GM12874 (cell line): Measurements from ENCODE around the gene SIN3A.

Experiments
- CTCF ChIP-seq: IDR thresholded peaks from 2 replicates; pipeline ENCODE4 v1.5.1; 2011; ENCODE audit warnings: low read depth, mild to moderate bottlenecking, control low read depth, low read length, moderate library complexity; ENCODE audit not compliant: insufficient read depth

Gene SIN3A

GRCh38 chr15:75364881-75365280, 86.6 kb downstream of the SIN3A start:
- TF ChIP-seq CTCF, result no peak

- no peak for TF ChIP-seq CTCF
Measured at GRCh38 chr15:75363786-75364185, 87.7 kb downstream of the SIN3A start.

GRCh38 chr15:75362642-75363249, 88.7 kb downstream of the SIN3A start:
- TF ChIP-seq CTCF, result no peak

GRCh38 chr15:75361989-75362641, 89.4 kb downstream of the SIN3A start:
- no peak for TF ChIP-seq CTCF

GRCh38 chr15:75361361-75361988, 90.0 kb downstream of the SIN3A start:
- TF ChIP-seq CTCF, result no peak

GRCh38 chr15:75360856-75361255, 90.6 kb downstream of the SIN3A start:
- no peak for TF ChIP-seq CTCF

GRCh38 chr15:75360391-75360790, 91.1 kb downstream of the SIN3A start:
- no peak for TF ChIP-seq CTCF
